H1 (cell line): ENCODE data around the gene ALDH1A2. TPM values are rescaled to one million over a fixed set of nuclear protein-coding genes. Genes with fewer than 3 reads are reported as not detected.

ENCODE experiments used
- CHD7 ChIP-seq: fragments of 300-600 bp; sonication (generic); IDR thresholded peaks from 2 replicates; pipeline ENCODE4 v1.7.1; 2012; ENCODE audit warnings: low read length, moderate library complexity, mild to moderate bottlenecking, inconsistent platforms; ENCODE audit not compliant: insufficient replicate concordance
- E2F6 ChIP-seq: IDR thresholded peaks from 2 replicates; pipeline ENCODE4 v1.6.1; 2012; ENCODE audit warnings: inconsistent platforms
- SIN3A ChIP-seq, 2 experiments: IDR thresholded peaks in 1 of 2; conservative IDR thresholded peaks in 1 of 2; 2 replicates each; pipeline ENCODE4 v1.6.1; 2011 to 2012; ENCODE audit warnings: low read length in 2 of 2, improper control_type of control experiment in 1 of 2, low read depth in 1 of 2, mild to moderate bottlenecking in 1 of 2
- SP1 ChIP-seq: IDR thresholded peaks from 2 replicates; pipeline ENCODE4 v1.6.1; 2011; ENCODE audit warnings: low read depth, low read length
- SUZ12 ChIP-seq: fragments of 200-600 bp; sonication (generic); IDR thresholded peaks from 2 replicates; pipeline ENCODE4 v1.6.1; 2012; ENCODE audit warnings: mild to moderate bottlenecking, inconsistent platforms, low read length, moderate library complexity, mixed read lengths
- TAF1 ChIP-seq: IDR thresholded peaks from 2 replicates; pipeline ENCODE4 v1.6.1; 2011; ENCODE audit warnings: mild to moderate bottlenecking, low read depth, low read length
- polyA plus RNA-seq, 7 experiments: library from polyadenylated mRNA; depleted of rRNA in 3 of 7; stranded (reverse) in 5 of 7; unstranded in 2 of 7; fragments of >200 nt in 5 of 7; fragments of 200-250 nt in 2 of 7; gene quantifications; 1 replicate in 5 of 7; 2 replicates in 1 of 7; 4 replicates in 1 of 7; pipeline versions ENCODE4 v1.2.1 to v1.2.3, GENCODE V29; 2011 to 2013; ENCODE audit warnings: missing spikeins in 2 of 7, mixed read lengths in 2 of 7
- total RNA-seq: library from RNA; stranded (reverse); fragmentation: NEBNext Ultra II Directional; extraction: Animal tissue kit (Norgen Biotek cat#: 25700); gene quantifications from 2 replicates; pipeline ENCODE4 v1.2.1, GENCODE V29; 2021

Gene ALDH1A2
- total and polyA plus RNA-seq, 2 of the 8 experiments (the other 6 are each of a cell fraction or from before 2014, with no cell fraction given), result 0.06 to 0.24 TPM

GRCh38 chr15:58066042-58066867 is 744 bp upstream of the ALDH1A2 start (continued):
- TF ChIP-seq CHD7, result no peak
- TF ChIP-seq SIN3A (conservative IDR thresholded peaks at IDR 0.05 in 1 of 2, IDR thresholded peaks at IDR 0.05 in 1 of 2; ENCODE audit: low read depth in 1 of 2, low read length in 2 of 2), result no peak
- TF ChIP-seq E2F6, result peak; percentile 59
- TF ChIP-seq SUZ12, result no peak
- TF ChIP-seq TAF1, result peak; percentile 13; the same call in 1 of the 2 replicates
- TF ChIP-seq SP1, result no peak
